ENCODE results near the gene URM1.

DNA sequence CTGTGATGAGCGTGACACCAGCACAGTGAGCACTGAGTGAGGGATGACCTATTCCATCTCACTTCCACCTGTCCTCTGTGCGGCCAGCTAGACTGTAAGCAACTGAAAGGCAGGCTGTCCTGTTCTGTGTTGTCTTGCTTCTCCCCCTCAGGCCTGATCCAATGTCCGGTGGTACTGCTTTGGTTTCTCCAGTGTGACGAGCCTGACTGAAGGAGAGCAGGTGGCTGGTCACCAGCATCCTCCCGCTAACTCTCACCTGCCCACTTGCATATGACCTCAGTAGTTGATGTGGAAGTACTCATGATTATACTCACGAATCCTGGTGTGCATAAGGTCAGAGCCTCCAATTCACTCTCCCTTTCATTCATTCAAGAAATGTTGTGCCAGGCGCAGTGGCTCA lies 33.2 kb upstream of the URM1 start:
- TF ChIP-seq, protein P1, sequence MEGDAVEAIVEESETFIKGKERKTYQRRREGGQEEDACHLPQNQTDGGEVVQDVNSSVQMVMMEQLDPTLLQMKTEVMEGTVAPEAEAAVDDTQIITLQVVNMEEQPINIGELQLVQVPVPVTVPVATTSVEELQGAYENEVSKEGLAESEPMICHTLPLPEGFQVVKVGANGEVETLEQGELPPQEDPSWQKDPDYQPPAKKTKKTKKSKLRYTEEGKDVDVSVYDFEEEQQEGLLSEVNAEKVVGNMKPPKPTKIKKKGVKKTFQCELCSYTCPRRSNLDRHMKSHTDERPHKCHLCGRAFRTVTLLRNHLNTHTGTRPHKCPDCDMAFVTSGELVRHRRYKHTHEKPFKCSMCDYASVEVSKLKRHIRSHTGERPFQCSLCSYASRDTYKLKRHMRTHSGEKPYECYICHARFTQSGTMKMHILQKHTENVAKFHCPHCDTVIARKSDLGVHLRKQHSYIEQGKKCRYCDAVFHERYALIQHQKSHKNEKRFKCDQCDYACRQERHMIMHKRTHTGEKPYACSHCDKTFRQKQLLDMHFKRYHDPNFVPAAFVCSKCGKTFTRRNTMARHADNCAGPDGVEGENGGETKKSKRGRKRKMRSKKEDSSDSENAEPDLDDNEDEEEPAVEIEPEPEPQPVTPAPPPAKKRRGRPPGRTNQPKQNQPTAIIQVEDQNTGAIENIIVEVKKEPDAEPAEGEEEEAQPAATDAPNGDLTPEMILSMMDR (IDR thresholded peaks at IDR 0.05) = no peak
- TF ChIP-seq EP300 (IDR thresholded peaks at IDR 0.05) = no peak

Measured in upper lobe of left lung (tissue), 4 donors.